ENCODE data around the gene SUPT6H. TPM values are rescaled to one million over a fixed set of nuclear protein-coding genes. Genes with fewer than 3 reads are reported as not detected.

SUPT6H gene
- total and polyA plus RNA-seq, 9 of the 15 experiments (the other 6 are each of a cell fraction or from before 2014, with no cell fraction given): 1.7 to 77.7 (median 49.2) TPM

DNA sequence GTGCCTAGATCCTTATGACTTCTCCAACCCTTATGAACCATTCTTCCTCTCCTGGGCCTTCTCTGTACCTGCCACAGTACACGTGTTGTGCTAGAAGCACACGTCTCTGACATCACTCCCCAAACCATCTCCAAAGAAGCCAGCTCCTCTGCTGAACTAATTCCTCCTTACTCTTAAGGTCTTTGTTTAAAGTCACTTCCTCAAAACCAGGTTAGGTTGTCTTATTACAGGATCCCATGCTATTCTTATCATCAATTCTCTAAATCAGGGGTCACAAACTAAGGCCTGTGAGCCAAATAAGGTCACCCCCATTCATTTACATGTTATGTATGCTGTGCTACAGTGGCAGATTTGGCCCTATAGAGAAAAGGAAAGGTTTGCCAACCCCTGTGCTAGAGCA, 4.0 kb downstream of the SUPT6H start:
- in situ Hi-C loops (cut with MboI) (no loop called here), intact Hi-C loops (cut with micrococcal nuclease) (no loop called here)
- BruUV-seq (replicated peaks): no TSS peak
- Histone ChIP-seq H3K9ac (ENCODE audit: insufficient read depth in 1 of 2, low read depth in 2 of 2, low read length in 2 of 2) (no peak overlapping the region), H3K27ac (ENCODE audit: extremely low read depth, low read depth, low read length) (no peak overlapping the region), H3K4me1 (replicated peaks in 1 of 2; ENCODE audit: control insufficient read depth in 2 of 2, insufficient read depth in 2 of 2, low read length in 2 of 2) (peaks cover 4 to 7% of the 10 kb centered on the region in 2 experiments; a peak in 2 of 5 replicates), H3K4me3 (no peak overlapping the region), H4K20me1 (replicated peaks; ENCODE audit: control insufficient read depth, insufficient read depth, low read length) (peaks cover 12% of the 10 kb centered on the region; the same call in 1 of the 2 replicates), H3K4me2 (ENCODE audit: insufficient read depth, low read length) (no peak overlapping the region), H2AFZ (ENCODE audit: low read depth, low read length) (no peak overlapping the region), H3K9me1 (ENCODE audit: control insufficient read depth, insufficient read depth, low read length) (peaks cover 4% of the 10 kb centered on the region), H3K79me2 (ENCODE audit: control insufficient read depth, insufficient read depth, low read length) (peaks cover 80% of the 10 kb centered on the region), H3K36me3 (ENCODE audit: control insufficient read depth, insufficient read depth, low read length) (peaks cover 69% of the 10 kb centered on the region), H3K27me3 (ENCODE audit: control insufficient read depth in 2 of 2, insufficient read depth in 2 of 2, low read length in 2 of 2) (no peaks in the 10 kb centered on the region), H3K9me3 (replicated peaks; ENCODE audit: control insufficient read depth, insufficient read depth, low read depth, low read length) (no peaks in the 10 kb centered on the region)
- no peak for FAIRE-seq
- DNase-seq (ENCODE audit: extremely low read depth in 1 of 4, low spot score in 3 of 4): no peak
- WGBS (ENCODE audit: insufficient coverage, low coverage, missing lambda C conversion rate): 86% methylated on average over 2 of the region's 2 CpGs
- no peak for ATAC-seq
- POLR2A ChIA-PET: interaction anchor here (0.6 to 6.9 kb wide), 6 partner anchors 9 to 1296 kb away, joined by 3 to 56 read pairs (median 3); partner anchors contain the start of gene BLTP2
- CTCF ChIA-PET (ENCODE audit: low intra/inter-chr PET ratio): no interaction called here
- TF ChIP-seq NFIX (CRISPR knock-in tag; IDR thresholded peaks at IDR 0.05; ENCODE audit: low read depth) (no peak), TCF7L2 (IDR thresholded peaks at IDR 0.05; ENCODE audit: low read depth, low read length) (no peak), SPI1 (IDR thresholded peaks at IDR 0.05; ENCODE audit: borderline replicate concordance, low read depth, low read length) (peak; percentile 74)

DNA sequence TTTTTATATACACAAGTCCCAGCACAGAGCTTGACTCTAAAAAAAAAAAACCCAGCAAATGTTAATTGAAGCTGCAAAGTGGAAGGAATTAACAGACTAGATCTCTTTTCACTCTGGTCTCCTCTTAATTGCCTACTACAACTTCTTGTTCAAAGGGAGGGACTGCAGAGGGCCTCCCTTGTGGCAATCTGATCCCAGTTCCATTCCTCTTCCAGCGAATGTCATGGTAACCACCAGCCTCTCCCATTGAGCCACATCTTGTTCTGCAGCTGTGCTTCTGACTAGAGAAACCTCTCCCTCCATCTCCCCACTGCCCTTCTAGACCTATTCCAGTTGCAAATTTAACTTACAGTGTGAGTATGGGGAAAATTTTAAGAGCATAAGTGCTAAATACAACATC, 5.9 kb downstream of the SUPT6H start:
- intact Hi-C loops (cut with micrococcal nuclease) (no loop called here), in situ Hi-C loops (cut with MboI) (no loop called here)
- peaks cover 87% of the 10 kb centered on the region for H3K36me3 ChIP-seq (ENCODE audit: control insufficient read depth, insufficient read depth, low read length)
- ATAC-seq: peak; percentile 29; the same call in 1 of the 3 replicates
- WGBS (ENCODE audit: insufficient coverage, low coverage, missing lambda C conversion rate): 80% methylated on average over 1 of the region's 1 CpG
- ChIA-PET CTCF (ENCODE audit: low intra/inter-chr PET ratio) (no interaction called here), POLR2A (interaction anchor here (0.6 to 6.9 kb wide), 10 partner anchors 12 to 416 kb away, joined by 3 to 56 read pairs (median 4); partner anchors contain the start of genes ALDOC, PROCA1 and RPL23A)
- peaks cover 61% of the 10 kb centered on the region for H3K79me2 ChIP-seq (ENCODE audit: control insufficient read depth, insufficient read depth, low read length)
- H3K9me1 ChIP-seq (ENCODE audit: control insufficient read depth, insufficient read depth, low read length): peaks cover 4% of the 10 kb centered on the region
- H3K4me3 ChIP-seq: no peak overlapping the region
- peaks cover 4 to 5% of the 10 kb centered on the region in 2 experiments; a peak in 2 of 5 replicates for H3K4me1 ChIP-seq (replicated peaks in 1 of 2; ENCODE audit: control insufficient read depth in 2 of 2, insufficient read depth in 2 of 2, low read length in 2 of 2)
- H2AFZ ChIP-seq (ENCODE audit: low read depth, low read length): no peak overlapping the region
- no peak overlapping the region for H3K27ac ChIP-seq (ENCODE audit: extremely low read depth, low read depth, low read length)
- DNase-seq (ENCODE audit: extremely low read depth in 1 of 4, low spot score in 3 of 4): no peak
- no peak overlapping the region for H3K4me2 ChIP-seq (ENCODE audit: insufficient read depth, low read length)
- BruUV-seq (replicated peaks): no TSS peak
- peaks cover 7% of the 10 kb centered on the region; the same call in 1 of the 2 replicates for H4K20me1 ChIP-seq (replicated peaks; ENCODE audit: control insufficient read depth, insufficient read depth, low read length)
- H3K9ac ChIP-seq (ENCODE audit: insufficient read depth in 1 of 2, low read depth in 2 of 2, low read length in 2 of 2): no peak overlapping the region
- H3K9me3 ChIP-seq (replicated peaks; ENCODE audit: control insufficient read depth, insufficient read depth, low read depth, low read length): no peaks in the 10 kb centered on the region
- no peaks in the 10 kb centered on the region for H3K27me3 ChIP-seq (ENCODE audit: control insufficient read depth in 2 of 2, insufficient read depth in 2 of 2, low read length in 2 of 2)
- no peak for FAIRE-seq
- TF ChIP-seq, protein P1, sequence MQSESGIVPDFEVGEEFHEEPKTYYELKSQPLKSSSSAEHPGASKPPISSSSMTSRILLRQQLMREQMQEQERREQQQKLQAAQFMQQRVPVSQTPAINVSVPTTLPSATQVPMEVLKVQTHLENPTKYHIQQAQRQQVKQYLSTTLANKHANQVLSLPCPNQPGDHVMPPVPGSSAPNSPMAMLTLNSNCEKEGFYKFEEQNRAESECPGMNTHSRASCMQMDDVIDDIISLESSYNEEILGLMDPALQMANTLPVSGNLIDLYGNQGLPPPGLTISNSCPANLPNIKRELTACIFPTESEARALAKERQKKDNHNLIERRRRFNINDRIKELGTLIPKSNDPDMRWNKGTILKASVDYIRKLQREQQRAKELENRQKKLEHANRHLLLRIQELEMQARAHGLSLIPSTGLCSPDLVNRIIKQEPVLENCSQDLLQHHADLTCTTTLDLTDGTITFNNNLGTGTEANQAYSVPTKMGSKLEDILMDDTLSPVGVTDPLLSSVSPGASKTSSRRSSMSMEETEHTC (IDR thresholded peaks at IDR 0.05): no peak
- TF ChIP-seq PTBP1 (IDR thresholded peaks at IDR 0.05; ENCODE audit: low read depth, low read length) (no peak), ZNF436 (CRISPR knock-in tag; IDR thresholded peaks at IDR 0.05) (no peak), MEF2A (IDR thresholded peaks at IDR 0.05; ENCODE audit: control insufficient read depth, low read depth, low read length) (no peak), SIN3A (IDR thresholded peaks at IDR 0.05; ENCODE audit: borderline replicate concordance in 2 of 2, control insufficient read depth in 1 of 2, low read depth in 2 of 2, low read length in 2 of 2) (no peak), SP1 (CRISPR knock-in tag; IDR thresholded peaks at IDR 0.05) (no peak), CREB1 (IDR thresholded peaks at IDR 0.05) (no peak), CREB1 (CRISPR knock-in tag; IDR thresholded peaks at IDR 0.05) (no peak), MYC (IDR thresholded peaks at IDR 0.05; ENCODE audit: low read depth, low read length) (no peak), MYC (CRISPR knock-in tag; IDR thresholded peaks at IDR 0.05; ENCODE audit: borderline replicate concordance, low read depth) (no peak), ZC3H4 (CRISPR knock-in tag; IDR thresholded peaks at IDR 0.05; ENCODE audit: borderline replicate concordance) (no peak)
- TF ChIP-seq, protein P2, sequence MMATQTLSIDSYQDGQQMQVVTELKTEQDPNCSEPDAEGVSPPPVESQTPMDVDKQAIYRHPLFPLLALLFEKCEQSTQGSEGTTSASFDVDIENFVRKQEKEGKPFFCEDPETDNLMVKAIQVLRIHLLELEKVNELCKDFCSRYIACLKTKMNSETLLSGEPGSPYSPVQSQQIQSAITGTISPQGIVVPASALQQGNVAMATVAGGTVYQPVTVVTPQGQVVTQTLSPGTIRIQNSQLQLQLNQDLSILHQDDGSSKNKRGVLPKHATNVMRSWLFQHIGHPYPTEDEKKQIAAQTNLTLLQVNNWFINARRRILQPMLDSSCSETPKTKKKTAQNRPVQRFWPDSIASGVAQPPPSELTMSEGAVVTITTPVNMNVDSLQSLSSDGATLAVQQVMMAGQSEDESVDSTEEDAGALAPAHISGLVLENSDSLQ (IDR thresholded peaks at IDR 0.05): no peak

All from K562 (cell line).